H9 (cell line): Measurements from ENCODE around the gene SLC28A3. TPM values are rescaled to one million over a fixed set of nuclear protein-coding genes. Genes with fewer than 3 reads are reported as not detected.

Experiments used
- DNase-seq: peaks from one replicate; pipeline ENCODE4 v3.0.0-alpha.2; 2017
- H2AFZ ChIP-seq: one replicate; pipeline ENCODE4 v1.6.1; 2013; ENCODE audit warnings: mild to moderate bottlenecking, low read length, control low read depth, moderate library complexity
- H2AK5ac ChIP-seq: 2 replicates; pipeline ENCODE4 v1.6.1; 2013; ENCODE audit warnings: low read length, control low read depth, mixed read lengths; ENCODE audit not compliant: insufficient read length
- H2BK120ac ChIP-seq: one replicate; pipeline ENCODE4 v1.6.1; 2013; ENCODE audit warnings: low read depth, mild to moderate bottlenecking, low read length, control low read depth, inconsistent platforms; ENCODE audit not compliant: poor library complexity, severe bottlenecking
- H2BK12ac ChIP-seq: 2 replicates; pipeline ENCODE4 v1.6.1; 2013; ENCODE audit warnings: low read length, control low read depth, mixed read lengths, low read depth; ENCODE audit not compliant: insufficient read length
- H2BK15ac ChIP-seq: 2 replicates; pipeline ENCODE4 v1.6.1; 2013; ENCODE audit warnings: low read depth, low read length, control low read depth
- H2BK20ac ChIP-seq: one replicate; pipeline ENCODE4 v1.6.1; 2013; ENCODE audit warnings: low read depth, mild to moderate bottlenecking, low read length, control low read depth, inconsistent platforms; ENCODE audit not compliant: poor library complexity, severe bottlenecking
- H2BK5ac ChIP-seq: 2 replicates; pipeline ENCODE4 v1.6.1; 2013; ENCODE audit warnings: low read length, control low read depth, mixed read lengths; ENCODE audit not compliant: insufficient read length
- H3K14ac ChIP-seq: 2 replicates; pipeline ENCODE4 v1.6.1; 2013; ENCODE audit warnings: low read length, control low read depth; ENCODE audit not compliant: insufficient read depth
- H3K18ac ChIP-seq: 2 replicates; pipeline ENCODE4 v1.6.1; 2013; ENCODE audit warnings: low read depth, mild to moderate bottlenecking, mixed read lengths, low read length, control low read depth; ENCODE audit not compliant: insufficient read length
- H3K23ac ChIP-seq: 2 replicates; pipeline ENCODE4 v1.6.1; 2013; ENCODE audit warnings: low read length, control low read depth, mixed read lengths, low read depth; ENCODE audit not compliant: insufficient read length
- H3K23me2 ChIP-seq: 2 replicates; pipeline ENCODE4 v1.6.1; 2013; ENCODE audit warnings: low read depth, mild to moderate bottlenecking, mixed read lengths, low read length, control low read depth; ENCODE audit not compliant: insufficient read length, poor library complexity, severe bottlenecking
- H3K27ac ChIP-seq: 2 replicates; pipeline ENCODE4 v1.5.1; 2013; ENCODE audit warnings: low read length, control low read depth, mixed read lengths, low read depth; ENCODE audit not compliant: insufficient read length
- H3K27me3 ChIP-seq: 2 replicates; pipeline ENCODE4 v1.6.1; 2013; ENCODE audit warnings: low read length, control low read depth, inconsistent platforms; ENCODE audit not compliant: insufficient read depth
- H3K4ac ChIP-seq: 2 replicates; pipeline ENCODE4 v1.6.1; 2013; ENCODE audit warnings: low read depth, mild to moderate bottlenecking, control low read depth, inconsistent platforms, low read length, moderate library complexity
- H3K4me1 ChIP-seq: 2 replicates; pipeline ENCODE4 v1.6.1; 2013; ENCODE audit warnings: low read length, control low read depth, inconsistent platforms; ENCODE audit not compliant: insufficient read depth
- H3K4me2 ChIP-seq: 2 replicates; pipeline ENCODE4 v1.6.1; 2013; ENCODE audit warnings: low read length, control low read depth, mixed read lengths; ENCODE audit not compliant: insufficient read length, insufficient read depth
- H3K56ac ChIP-seq: 2 replicates; pipeline ENCODE4 v1.6.1; 2013; ENCODE audit warnings: low read depth, mild to moderate bottlenecking, mixed read lengths, low read length, control low read depth; ENCODE audit not compliant: insufficient read length
- H3K79me1 ChIP-seq: 2 replicates; pipeline ENCODE4 v1.6.1; 2013; ENCODE audit warnings: low read depth, mild to moderate bottlenecking, moderate library complexity, low read length, control low read depth, inconsistent platforms; ENCODE audit not compliant: insufficient read depth, poor library complexity, severe bottlenecking
- H3K79me2 ChIP-seq: 2 replicates; pipeline ENCODE4 v1.6.1; 2013; ENCODE audit warnings: low read length, control low read depth, inconsistent platforms; ENCODE audit not compliant: insufficient read depth
- H3K9ac ChIP-seq: 2 replicates; pipeline ENCODE4 v1.6.1; 2013; ENCODE audit warnings: low read length, control low read depth, mixed read lengths; ENCODE audit not compliant: insufficient read length; ENCODE audit errors: extremely low read depth
- H3K9me3 ChIP-seq: one replicate; pipeline ENCODE4 v1.6.1; 2013; ENCODE audit warnings: low read depth, low read length, inconsistent platforms; ENCODE audit not compliant: control insufficient read depth
- H3T11ph ChIP-seq: one replicate; pipeline ENCODE4 v1.6.1; 2013; ENCODE audit warnings: mild to moderate bottlenecking, low read length, control low read depth, inconsistent platforms
- H4K20me1 ChIP-seq: one replicate; pipeline ENCODE4 v1.6.1; 2013; ENCODE audit not compliant: control insufficient read depth, insufficient read length, insufficient read depth
- H4K5ac ChIP-seq: 2 replicates; pipeline ENCODE4 v1.6.1; 2013; ENCODE audit warnings: low read depth, mild to moderate bottlenecking, mixed read lengths, low read length, control low read depth; ENCODE audit not compliant: insufficient read length
- H4K8ac ChIP-seq: replicated peaks from 2 replicates; pipeline ENCODE4 v1.6.1; 2013; ENCODE audit warnings: low read length, control low read depth, mixed read lengths, low read depth; ENCODE audit not compliant: insufficient read length
- H4K91ac ChIP-seq: 2 replicates; pipeline ENCODE4 v1.6.1; 2013; ENCODE audit warnings: low read depth, mild to moderate bottlenecking, moderate library complexity, mixed read lengths, low read length, control low read depth; ENCODE audit not compliant: insufficient read length
- H3K27ac Mint-ChIP-seq, 3 experiments: 2 replicates in 2 of 3; 3 replicates in 1 of 3; pipeline ENCODE4 v1.8.0; 2020 to 2021; ENCODE audit warnings: mixed read lengths in 3 of 3, mild to moderate bottlenecking in 1 of 3, moderate library complexity in 1 of 3
- H3K27me3 Mint-ChIP-seq: 2 replicates; pipeline ENCODE4 v1.8.0; 2021; ENCODE audit warnings: low read depth, mild to moderate bottlenecking, moderate library complexity, mixed read lengths
- H3K36me3 Mint-ChIP-seq, 3 experiments: 2 replicates in 2 of 3; 3 replicates in 1 of 3; pipeline ENCODE4 v1.8.0; 2020 to 2021; ENCODE audit warnings: low read depth in 3 of 3, mixed read lengths in 3 of 3; ENCODE audit not compliant: insufficient read depth in 1 of 3
- H3K4me1 Mint-ChIP-seq, 2 experiments: 2 replicates each; pipeline ENCODE4 v1.8.0; 2020; ENCODE audit warnings: mixed read lengths in 2 of 2
- H3K4me3 Mint-ChIP-seq, 2 experiments: 2 replicates in 1 of 2; 3 replicates in 1 of 2; pipeline ENCODE4 v1.8.0; 2020 to 2021; ENCODE audit warnings: mild to moderate bottlenecking in 2 of 2, mixed read lengths in 2 of 2, moderate library complexity in 1 of 2
- H3K9me3 Mint-ChIP-seq, 2 experiments: 2 replicates in 1 of 2; 3 replicates in 1 of 2; pipeline ENCODE4 v1.8.0; 2020; ENCODE audit warnings: mild to moderate bottlenecking in 2 of 2, mixed read lengths in 2 of 2, moderate library complexity in 1 of 2
- WGBS: extraction: QIAGEN DNeasy Blood & Tissue Kit; methylation state at CpG from one replicate; pipeline ENCODE4 v1.1.7; 2013; ENCODE audit warnings: missing lambda C conversion rate, low lambda C conversion rate, mixed read lengths; ENCODE audit not compliant: insufficient read length; ENCODE audit errors: extremely low coverage; 5-methylcytosine and 5-hydroxymethylcytosine counted together
- total RNA-seq: library from RNA; stranded (reverse); gene quantifications from 2 replicates; pipeline ENCODE4 v1.2.1, GENCODE V29; 2021
- TF ChIP-seq, protein P1 (sequence below): fragments of 200-600 bp; sonication (generic); conservative IDR thresholded peaks from 3 replicates; pipeline ENCODE4 v1.8.0; 2021; ENCODE audit warnings: antibody characterized with exemption, mild to moderate bottlenecking

The SLC28A3 gene
- total RNA-seq, 1 experiment from 2014 or later: not detected

DNA sequence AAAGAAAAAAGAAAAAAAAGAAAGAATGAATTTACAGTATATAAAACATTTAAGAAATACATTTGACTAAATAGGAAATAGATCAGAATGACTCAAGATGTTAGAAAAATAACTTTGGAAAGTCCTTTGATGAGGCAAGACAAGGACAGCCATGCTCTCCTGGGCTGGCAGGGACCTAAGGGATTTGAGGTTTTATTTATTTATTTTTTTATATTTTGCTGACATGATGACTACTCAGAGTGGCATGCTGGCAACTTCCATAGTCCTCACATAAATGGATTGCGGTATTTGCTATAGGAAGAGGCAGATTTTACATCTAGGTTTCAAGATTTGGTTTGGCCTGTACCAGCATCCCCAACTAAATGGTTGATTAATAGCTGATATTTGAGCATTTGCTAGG is 17.7 kb downstream of the SLC28A3 start:
- Mint-ChIP-seq H3K27ac (no peak overlapping the region), H3K36me3 (peaks cover 0 to 2% (median under 1%) of the 10 kb centered on the region in 3 experiments; a peak in 4 of 7 replicates), H3K9me3 (peaks cover 3 to 4% of the 10 kb centered on the region in 2 experiments), H3K4me1 (no peaks in the 10 kb centered on the region), H3K4me3 (no peak overlapping the region), H3K27me3 (peaks cover 2% of the 10 kb centered on the region; the same call in 1 of the 2 replicates)
- WGBS: no CpG with 5 or more reads among the region's 1 CpG
- TF ChIP-seq, protein P1, sequence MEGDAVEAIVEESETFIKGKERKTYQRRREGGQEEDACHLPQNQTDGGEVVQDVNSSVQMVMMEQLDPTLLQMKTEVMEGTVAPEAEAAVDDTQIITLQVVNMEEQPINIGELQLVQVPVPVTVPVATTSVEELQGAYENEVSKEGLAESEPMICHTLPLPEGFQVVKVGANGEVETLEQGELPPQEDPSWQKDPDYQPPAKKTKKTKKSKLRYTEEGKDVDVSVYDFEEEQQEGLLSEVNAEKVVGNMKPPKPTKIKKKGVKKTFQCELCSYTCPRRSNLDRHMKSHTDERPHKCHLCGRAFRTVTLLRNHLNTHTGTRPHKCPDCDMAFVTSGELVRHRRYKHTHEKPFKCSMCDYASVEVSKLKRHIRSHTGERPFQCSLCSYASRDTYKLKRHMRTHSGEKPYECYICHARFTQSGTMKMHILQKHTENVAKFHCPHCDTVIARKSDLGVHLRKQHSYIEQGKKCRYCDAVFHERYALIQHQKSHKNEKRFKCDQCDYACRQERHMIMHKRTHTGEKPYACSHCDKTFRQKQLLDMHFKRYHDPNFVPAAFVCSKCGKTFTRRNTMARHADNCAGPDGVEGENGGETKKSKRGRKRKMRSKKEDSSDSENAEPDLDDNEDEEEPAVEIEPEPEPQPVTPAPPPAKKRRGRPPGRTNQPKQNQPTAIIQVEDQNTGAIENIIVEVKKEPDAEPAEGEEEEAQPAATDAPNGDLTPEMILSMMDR: no peak
- Histone ChIP-seq H3K4me1 (no peaks in the 10 kb centered on the region), H4K20me1 (no peaks in the 10 kb centered on the region), H3K9me3 (no peaks in the 10 kb centered on the region), H4K91ac (no peak overlapping the region), H2AK5ac (no peak overlapping the region), H3K23ac (no peak overlapping the region), H2BK15ac (no peak overlapping the region), H2AFZ (no peak overlapping the region), H4K8ac (no peak overlapping the region), H3K56ac (no peak overlapping the region), H2BK12ac (no peak overlapping the region), H3K4me2 (no peak overlapping the region), H4K5ac (no peak overlapping the region), H2BK20ac (no peak overlapping the region), H3K4ac (no peak overlapping the region), H3K9ac (no peak overlapping the region), H3K18ac (no peak overlapping the region), H2BK120ac (no peak overlapping the region), H3K14ac (no peak overlapping the region), H3K79me1 (no peaks in the 10 kb centered on the region), H3K23me2 (no peaks in the 10 kb centered on the region), H2BK5ac (no peak overlapping the region), H3T11ph (no peak overlapping the region), H3K79me2 (no peaks in the 10 kb centered on the region), H3K27me3 (no peaks in the 10 kb centered on the region), H3K27ac (no peak overlapping the region)
- DNase-seq: no peak
